Activated gamma-delta T cell treated with anti-CD3 and anti-CD28 coated beads, Interleukin-2, amount 50 U/mL, for 16 hours (primary cell): ENCODE measurements around the gene MOV10L1.

ENCODE experiments used
- DNase-seq: peaks from one replicate; pipeline ENCODE4 v3.0.0-alpha.2; 2020; ENCODE audit warnings: low read depth

Gene MOV10L1

DNA sequence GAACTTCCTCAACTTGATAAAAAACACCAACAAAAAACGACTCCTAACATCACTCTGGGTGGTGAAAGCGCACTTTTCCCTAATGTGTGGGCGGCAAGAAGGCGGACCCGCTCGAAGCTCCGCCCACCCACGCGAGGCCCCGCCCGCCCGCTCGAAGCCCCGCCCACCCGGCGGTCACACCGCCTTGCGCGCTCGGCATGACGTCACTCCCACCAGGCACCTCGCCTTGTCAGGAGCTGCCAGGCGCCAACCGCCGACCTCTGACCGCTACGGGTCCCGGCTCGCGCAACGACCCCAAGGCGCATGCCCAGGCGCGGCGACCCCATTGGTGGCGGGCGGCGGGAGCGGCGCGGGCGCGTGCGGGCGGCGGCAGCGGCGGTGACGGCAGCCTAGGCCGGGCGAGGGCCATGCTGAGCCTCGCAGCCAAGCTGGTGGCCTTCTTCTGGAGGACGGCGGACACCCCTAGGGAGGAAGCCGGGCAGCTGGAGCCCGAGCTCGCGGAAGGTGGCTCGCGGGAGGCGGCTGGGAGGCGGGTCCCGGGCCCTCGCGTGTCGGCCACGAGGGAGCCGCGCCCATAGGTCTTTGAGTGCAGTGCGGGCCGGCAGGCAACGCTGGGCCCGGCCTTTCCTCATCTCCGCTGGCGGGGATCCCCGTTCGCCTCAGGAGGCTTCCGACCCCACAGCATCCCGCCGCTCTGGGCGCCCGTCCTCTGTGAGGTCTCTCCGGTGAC lies at the start of gene MOV10L1:
TSS of gene MOV10L1 (plus strand) at position 325 of the 730 bp plus-strand sequence. CDS start at position 408, 83 bp downstream.
- no peak for DNase-seq

DNA sequence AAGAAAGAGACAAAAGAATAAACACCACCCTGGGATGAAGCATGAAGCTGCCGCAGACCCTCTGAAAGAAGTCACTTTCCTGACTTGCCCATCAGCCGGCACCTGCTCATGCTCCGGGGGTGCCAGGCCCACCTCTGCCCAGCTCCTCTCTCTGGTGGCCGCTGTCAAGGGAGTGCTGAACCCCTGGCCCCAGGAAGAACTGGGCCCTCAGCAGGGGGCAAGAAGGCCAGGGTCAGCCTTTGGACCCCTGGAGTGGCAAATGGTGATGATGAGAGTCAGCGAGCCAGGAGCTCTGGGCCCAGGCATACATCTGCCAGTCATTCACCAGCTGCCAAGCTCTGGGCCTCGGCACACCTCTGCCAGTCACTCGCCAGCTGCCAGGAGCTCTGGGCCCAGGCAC lies 49.1 kb upstream of the MOV10L1 start:
- no peak for DNase-seq

DNA sequence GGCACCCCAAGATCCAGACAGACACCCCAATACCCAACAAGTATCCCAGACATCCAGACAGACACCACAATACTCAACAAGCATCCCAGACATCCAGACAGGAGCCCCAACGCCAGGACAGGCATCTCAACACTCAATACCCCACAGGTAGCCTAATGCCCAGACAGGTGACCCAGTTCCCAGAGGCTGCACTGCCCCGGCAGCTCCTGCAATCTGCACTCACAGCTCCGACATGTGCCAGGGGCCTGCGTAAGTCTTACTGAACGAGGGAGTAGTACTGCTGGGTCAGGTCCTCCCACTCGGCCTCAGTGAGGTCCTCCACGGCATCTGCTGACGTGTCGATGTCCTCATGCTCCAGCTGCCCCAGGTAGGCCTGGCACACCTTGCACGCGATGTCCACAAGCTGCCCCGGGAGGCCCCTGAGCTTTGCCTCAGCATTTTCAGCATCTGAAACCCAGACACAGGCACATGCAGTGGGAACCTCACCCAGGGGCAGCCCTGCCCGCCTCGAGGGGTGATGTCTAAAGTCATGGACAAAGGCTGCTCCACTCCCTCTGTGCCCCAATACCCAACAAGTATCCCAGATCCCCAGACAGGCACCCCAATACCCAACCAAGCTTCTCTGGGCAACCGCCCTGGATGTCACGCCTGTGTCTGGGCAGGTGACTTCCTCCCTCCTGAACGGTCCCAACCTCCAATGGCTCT lies 48.3 kb upstream of the MOV10L1 start:
- DNase-seq = no peak

DNA sequence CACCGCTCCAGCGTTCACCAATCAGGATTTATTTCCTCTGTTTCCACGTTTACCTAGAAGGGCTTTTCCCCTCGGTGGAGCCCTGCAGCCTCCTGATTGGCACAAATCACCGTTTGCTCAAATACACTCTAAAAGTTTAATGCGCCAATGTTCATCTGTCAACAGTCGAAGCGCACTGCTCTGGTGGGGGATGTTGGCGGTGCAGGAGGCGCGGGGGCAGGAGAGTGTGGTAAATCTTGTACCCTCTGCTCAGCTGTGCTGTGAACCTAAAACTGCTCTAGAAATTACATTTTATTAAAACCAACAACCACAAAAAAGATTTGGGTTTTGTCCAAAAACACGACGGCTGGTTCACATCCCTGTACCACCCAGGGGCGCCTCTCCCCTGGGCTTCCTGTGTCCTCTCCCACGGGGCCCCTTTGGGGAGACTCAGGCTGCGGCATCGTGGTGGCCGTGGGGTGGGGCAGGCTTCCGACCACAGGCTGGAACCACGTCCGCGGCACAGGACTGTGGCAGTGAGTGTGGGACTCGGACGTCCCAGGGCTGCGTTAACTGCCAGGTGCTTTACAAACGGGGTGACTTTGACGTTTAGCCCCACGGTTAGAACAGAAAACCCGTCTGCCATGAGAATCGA lies 45.2 kb upstream of the MOV10L1 start:
- no peak for DNase-seq

DNA sequence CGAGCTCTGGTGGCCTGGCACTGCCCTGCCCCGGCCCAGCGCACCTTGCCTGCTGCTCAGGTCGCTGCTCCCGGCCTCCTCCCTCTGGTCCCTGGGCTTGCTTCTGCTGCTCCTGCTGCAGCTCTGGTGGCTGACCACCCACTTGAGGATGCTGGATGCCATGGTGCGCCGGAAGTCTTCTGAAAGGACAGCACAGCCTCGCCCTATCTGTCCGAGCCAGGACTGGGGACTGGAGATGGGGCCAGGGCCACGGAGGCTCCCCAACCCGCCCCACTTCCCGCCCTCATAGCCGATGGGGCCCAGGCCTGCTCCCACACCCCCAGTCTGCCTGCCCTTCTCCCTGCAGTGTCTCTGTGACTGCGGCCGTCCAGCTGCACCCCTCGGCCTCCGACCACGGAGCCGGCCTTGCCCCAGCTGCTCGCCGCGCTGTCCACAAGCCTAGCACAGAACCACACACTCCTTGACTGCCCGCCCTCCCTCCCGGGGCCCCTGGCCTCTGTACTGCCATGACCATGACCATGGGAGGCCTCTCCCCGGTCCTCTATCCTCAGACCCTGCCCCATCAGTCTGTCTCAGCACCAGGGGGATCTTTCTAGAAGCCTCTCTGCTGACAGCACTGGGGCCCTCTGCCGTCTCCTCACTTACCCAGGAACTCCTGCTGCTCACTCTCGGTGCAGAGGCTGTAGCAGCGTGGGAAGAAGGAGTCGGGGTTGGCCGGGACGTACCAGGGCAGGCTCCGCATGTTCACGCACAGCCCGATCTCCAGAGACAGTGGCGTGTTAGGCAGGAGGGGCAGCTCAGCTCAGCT lies 44.4 kb upstream of the MOV10L1 start:
- no peak for DNase-seq

DNA sequence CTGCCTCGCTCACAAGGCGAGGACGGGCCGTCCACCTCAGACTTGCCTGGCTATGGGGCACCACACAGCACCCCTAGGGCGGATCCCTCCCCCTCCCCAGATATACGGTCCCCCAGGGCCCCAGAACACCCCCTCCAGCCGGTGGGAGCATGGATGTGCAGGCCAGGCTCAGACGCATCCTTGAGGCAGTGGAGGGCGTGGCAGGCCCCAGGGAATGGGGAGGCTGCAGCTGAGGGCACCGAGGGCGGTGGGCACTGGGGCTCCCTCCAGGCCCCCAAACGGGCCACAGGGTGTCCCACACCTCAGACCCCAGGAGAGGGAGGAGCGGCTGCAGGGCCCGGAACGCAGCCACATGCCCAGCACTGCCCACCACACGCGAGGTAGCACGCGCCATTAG lies 43.8 kb upstream of the MOV10L1 start:
- DNase-seq = no peak

DNA sequence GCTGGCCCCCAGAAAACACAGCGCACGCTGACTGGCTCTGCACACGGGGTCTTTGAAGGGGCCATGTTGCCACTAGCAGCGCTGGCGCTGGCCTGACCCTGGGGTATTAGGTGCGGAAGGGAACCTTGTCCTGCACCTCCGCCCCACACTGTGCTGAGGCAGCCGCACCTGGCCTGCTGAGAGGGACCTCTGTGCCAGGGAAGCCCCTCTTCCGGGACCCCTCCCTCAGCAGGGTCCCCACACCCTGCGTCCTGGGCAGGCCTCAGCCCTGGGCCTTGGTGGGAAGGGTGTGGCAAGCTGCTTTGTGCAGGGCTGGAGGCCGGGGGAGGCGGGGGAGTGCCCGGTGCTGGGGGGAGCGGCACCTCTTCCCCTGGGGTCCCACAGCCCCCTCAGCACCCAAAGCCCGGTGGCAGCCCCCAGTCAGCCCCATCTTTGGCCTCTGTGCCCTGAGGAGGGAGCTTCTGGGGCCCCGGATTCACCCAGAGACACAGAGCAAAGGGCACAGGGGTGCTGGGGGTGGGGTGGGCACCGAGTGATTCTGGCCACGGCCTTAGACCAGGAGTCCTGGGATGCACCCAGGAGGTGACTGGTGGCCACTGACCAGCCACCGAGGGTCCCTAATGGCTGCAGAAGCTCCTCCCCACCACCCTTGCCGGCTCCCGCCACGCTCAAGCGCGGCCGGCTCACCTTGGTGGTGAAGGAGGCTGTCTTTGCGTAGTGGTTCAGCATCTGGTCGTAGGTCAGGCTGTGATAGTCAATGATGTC lies 43.1 kb upstream of the MOV10L1 start:
- no peak for DNase-seq

DNA sequence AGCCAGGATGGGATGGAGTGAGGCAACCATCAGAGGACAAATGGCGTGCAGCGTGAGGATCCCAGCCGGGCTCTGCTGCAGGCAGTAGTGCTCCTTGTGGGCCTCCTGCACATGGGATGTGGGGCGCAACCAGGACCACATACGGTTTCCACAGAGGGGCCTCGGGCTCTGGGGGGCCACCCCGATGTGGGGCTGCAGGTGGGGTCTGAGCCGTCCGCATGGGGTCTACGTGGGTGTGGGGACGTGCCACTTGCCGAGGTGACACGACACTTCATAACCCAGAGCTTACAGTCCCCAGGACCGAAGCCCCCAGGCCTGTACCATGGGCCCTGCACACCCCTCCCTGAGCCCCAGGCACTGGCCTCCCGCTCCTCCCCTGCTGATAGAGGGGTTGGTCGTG lies 42.5 kb upstream of the MOV10L1 start:
- DNase-seq = no peak

DNA sequence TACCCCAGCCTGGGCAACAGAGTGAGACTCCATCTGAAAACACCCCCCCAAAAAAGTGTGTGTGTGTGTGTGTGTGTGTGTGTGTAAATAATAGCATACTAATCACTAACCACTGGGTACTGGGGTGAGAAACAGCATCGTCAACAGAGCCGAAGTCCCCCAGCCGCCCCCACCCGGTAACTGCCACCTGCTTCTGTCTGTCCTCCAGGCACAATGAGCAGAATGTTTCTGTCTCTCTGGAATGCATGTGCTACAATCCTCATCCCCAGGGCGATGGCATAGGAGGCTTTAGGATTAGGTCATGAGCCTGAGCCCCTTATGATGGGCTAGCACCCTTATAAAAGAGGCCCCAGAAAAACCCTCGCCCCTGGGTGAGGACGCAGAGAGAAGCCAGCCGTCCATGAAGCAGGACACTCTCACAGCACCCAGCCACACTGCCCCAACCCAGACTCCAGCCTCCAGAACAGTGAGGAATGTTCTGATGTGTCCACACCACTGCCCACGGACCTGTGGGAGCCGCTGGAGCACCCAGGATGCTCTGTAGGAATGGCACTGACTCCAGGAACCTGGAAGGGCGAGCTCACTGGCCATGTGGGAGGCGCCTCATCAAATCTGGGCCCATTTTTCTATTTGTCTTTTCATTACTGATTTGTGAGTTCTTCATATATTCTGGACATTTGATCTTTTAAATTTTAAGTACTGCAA lies 41.6 kb upstream of the MOV10L1 start:
- DNase-seq = no peak

DNA sequence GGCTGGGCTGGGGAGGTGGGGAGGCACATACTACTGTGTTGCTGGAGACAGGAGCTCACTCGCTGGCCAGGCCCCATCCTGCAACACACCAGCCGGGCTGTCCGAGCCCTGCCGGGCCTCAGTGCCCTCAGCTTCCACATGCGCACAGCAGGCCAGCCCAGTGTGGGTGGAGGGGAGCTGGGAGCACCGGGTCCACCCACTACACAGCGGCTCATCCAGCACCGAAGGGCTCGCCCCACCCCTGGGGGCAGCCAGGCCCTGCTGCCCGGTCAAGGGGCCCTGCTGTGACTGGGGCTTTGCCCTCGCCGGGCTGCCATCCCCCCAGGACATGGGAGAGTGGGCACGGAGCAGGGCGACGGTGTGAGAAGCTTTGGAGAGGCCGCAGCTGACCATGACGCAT lies 41.0 kb upstream of the MOV10L1 start:
- no peak for DNase-seq

DNA sequence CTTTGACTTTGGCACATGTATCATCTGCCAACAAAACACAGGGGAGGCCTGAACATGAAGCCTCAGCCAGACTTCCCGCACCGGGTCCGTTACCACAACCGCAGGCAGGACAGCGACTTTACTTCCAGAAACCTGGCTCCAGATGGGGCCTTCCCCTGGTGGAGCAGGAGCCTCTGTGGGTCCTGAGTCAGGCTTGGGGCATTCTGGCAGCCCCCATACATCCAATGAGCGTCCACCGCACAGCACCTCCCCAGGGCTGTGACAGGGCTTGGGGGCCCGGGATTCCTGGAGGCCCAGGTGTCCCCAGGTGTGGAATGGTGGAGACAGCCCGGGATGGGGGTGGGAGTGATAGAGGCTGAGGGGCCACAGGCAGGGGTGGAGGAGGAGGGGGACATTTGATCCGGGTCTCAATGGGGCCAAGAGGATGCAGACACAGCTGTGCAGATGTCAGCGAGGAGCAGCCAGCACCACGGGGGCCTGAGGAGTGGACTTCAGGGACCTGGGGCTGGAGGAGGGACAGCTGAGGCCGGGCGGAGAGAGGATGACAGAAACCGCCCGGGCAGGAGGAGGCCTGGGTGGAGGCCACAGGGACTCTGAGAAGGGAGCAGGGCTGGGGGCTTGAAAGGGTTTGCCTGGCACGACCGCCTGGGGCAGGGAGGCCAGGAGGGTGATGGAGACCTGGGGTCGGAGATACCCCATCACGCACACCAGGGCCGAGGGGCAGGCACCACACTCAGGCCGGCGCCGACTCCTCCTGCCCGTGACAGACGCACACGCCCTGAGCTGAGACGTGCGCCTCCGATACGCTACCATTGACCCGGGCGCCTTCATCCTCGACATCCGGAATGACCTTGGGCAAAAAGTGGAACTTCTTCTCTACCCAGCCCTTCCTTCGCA lies 40.3 kb upstream of the MOV10L1 start:
- no peak for DNase-seq

DNA sequence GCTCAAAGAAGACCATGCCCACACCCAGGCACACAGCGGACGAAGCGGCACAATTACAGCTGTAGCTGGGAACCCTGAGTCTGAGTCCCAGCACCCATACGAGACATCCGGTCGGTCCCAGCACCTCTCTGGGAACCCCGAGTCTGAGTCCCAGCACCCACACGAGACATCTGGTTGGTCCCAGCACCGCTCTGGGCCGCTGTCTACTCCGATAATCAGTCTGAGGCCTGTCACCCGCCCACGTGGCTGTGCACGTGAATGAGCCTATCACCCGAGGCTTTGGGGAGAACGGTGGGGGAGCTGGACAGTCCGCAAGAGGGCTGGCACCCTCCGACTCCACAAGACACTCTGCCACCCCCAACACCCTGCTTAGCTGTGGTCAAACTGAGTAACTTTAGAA lies 37.9 kb upstream of the MOV10L1 start:
- no peak for DNase-seq

DNA sequence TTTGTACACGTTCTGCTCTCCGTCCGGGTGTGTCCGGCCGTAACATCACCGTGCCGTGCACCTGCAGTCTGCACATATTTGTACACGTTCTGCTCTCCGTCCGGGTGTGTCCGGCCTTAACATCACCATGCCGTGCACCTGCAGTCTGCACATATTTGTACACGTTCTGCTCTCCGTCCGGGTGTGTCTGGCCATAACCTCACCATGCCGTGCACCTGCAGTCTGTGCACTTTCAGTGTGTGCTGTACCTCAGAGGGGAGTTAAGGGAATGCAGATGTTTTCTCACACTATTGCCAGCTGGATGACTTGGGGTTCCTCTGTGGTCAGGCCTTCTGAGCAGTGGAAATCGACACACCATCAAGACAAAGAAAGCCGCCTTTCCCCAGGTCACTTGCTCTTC lies 35.9 kb upstream of the MOV10L1 start:
- no peak for DNase-seq

DNA sequence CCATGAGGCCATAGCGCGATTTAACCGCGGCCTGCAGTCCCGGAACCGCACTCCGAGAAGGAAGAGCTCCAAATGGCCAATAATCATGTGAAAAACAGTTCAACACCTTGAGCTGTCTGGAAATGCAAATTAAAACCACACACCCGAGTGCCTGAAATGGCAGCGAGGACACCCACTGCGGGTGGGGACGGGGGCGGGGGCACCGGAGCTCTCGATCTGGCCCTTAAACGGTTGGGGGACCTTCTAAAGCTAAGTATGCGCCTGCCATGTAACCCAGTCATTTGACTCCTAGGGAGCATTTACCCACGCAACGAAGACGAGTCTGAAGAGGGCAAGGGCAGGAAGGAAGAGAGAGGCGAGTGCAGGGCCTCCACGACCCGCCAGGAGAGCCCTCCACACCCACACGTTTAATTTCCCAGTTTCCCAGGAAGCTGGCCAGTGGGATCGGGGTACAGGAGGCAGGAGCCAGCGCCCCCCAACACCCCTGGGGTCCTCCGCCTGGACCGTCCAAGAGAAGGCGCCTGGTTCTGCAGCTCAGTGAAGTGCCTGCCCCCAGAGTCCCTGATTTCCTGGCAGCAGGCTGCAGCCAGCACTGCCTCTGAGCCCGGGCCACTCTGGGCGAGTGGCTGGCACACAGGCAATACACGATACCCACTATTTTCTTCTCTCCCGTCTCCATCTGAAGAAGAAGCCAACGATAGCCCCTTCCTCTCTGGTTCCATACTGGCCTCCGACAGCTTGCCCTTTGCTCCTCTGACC lies 33.4 kb upstream of the MOV10L1 start:
- DNase-seq = no peak

DNA sequence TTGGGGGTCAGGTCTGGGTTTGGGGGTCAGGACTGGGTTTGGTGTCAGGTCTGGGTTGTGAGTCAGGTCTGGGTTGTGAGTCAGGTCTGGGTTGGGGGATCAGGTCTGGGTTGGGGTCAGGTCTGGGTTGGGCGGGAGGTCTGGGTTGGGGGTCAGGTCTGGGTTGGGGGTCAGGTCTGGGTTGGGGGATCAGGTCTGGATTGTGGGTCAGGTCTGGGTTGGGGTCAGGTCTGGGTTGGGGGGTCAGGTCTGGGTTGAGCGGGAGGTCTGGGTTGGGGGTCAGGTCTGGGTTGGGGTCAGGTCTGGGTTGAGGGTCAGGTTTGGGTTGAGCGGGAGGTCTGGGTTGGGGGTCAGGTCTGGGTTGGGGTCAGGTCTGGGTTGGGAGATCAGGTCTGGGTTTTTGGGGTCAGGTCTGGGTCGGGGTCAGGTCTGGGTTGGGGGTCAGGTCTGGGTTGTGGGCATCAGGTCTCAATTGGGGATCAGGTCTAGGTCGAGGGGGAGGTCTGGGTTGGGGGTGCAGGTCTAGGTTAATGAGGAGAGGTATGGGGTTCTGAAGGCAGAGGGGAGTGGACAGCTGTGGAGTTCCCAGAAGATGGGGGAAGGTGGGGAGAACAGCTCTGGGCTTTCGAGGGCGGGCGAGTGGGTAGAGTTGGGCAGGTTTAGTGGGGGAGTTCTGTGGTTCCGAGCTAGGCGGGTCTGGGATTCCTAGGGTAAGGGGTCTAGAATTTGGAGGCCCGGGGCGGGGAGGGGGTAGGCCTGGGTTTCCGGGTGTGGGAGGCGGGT lies 32.3 kb upstream of the MOV10L1 start:
- no peak for DNase-seq

DNA sequence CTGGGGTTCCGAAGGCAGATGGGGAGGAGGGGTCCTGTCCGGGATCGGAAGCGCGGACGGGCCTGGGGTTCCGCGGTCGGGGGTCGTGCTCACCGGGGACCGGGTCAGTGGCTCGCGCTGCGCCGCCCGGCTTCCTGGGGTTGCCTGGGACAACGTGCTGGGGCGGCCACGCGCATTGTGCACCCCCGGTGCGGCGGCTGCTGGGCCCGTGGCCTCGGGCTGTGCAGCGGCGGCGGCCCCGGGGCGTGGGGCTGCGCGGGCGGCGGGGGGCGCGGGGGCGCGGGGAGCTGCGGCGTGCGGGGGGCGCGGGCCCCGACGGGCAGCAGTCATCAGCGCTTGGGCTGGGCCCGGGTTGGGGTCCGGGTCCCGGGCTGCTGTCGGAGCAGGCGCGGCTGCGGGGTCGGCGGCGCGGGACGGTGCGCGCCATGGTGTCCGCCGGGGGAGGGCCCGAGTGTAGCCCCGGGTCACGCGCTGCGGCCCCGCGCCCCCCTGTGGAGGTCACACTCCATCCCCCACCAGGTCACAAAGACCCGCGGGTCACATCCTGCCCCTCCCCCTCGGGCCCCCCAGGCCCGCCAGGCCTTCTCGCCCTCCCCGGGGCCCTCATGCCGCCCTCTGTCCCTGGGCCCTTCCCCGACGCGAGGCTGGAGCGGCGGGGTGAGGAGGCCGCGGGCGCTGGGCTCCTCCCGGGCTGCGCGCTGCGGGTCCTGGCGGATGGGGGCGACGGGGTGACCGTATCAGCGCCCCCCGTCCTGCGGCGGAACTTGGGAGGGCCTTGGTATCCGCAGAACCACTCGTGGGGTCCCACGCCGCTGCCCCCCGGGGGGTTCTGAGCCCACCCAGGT lies 31.5 kb upstream of the MOV10L1 start, which contains the start of gene TTLL8:
TSS of gene TTLL8 (minus strand) at position 238 of the 845 bp plus-strand sequence.
- no peak for DNase-seq
